C4-2B (cell line): ENCODE results near the gene LPAR2.

Experiments used
- CTCF ChIP-seq: fragments of 450-650 bp; conservative IDR thresholded peaks from 2 replicates; pipeline ENCODE4 v1.5.1; 2017; ENCODE audit warnings: mild to moderate bottlenecking
- ZFX ChIP-seq: fragments of 450-650 bp; IDR thresholded peaks from 2 replicates; pipeline ENCODE4 v1.6.1; 2017

- TF ChIP-seq CTCF: no peak
- TF ChIP-seq ZFX: no peak
These were observed 34.3 kb upstream of the LPAR2 start for GRCh38 chr19:19662344-19662743.
